ENCODE measurements around the gene NXPE4. TPM values are rescaled to one million over a fixed set of nuclear protein-coding genes. Genes with fewer than 3 reads are reported as not detected.

NXPE4 gene
- total and polyA plus RNA-seq, 2 donors (not counting 1 experiment from before 2014, with no cell fraction given), result not detected

DNA sequence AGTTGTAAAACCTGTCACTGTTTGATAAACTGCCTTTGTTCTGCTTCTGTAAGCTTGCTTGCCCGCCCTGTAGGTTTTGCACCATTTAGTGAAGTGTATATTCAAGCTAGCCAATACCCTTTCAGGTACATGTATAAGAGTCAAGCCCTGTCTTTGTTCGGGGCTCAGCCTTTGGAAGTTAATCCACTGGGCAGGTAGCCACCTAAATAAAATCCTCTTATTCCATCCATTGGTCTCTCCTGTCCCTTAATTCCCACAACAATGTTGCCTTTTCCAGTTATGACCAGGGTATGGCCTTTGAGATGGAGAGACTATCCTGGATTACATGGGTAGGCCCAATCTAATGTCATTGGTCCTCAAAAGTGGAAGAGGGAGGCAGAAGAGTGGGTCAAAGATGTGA, 69.9 kb downstream of the NXPE4 start:
- no peaks in the 10 kb centered on the region for H3K27me3 ChIP-seq (ENCODE audit: control insufficient read depth, insufficient read depth, low read length)
- TF ChIP-seq, protein P1, sequence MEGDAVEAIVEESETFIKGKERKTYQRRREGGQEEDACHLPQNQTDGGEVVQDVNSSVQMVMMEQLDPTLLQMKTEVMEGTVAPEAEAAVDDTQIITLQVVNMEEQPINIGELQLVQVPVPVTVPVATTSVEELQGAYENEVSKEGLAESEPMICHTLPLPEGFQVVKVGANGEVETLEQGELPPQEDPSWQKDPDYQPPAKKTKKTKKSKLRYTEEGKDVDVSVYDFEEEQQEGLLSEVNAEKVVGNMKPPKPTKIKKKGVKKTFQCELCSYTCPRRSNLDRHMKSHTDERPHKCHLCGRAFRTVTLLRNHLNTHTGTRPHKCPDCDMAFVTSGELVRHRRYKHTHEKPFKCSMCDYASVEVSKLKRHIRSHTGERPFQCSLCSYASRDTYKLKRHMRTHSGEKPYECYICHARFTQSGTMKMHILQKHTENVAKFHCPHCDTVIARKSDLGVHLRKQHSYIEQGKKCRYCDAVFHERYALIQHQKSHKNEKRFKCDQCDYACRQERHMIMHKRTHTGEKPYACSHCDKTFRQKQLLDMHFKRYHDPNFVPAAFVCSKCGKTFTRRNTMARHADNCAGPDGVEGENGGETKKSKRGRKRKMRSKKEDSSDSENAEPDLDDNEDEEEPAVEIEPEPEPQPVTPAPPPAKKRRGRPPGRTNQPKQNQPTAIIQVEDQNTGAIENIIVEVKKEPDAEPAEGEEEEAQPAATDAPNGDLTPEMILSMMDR (conservative IDR thresholded peaks at IDR 0.05 in 1 of 2, IDR thresholded peaks at IDR 0.05 in 1 of 2; ENCODE audit: low read depth in 1 of 2, low read length in 2 of 2), result no peak
- TF ChIP-seq EZH2 (IDR thresholded peaks at IDR 0.05; ENCODE audit: low read length, missing control alignments), result no peak
- H3K9me3 ChIP-seq (ENCODE audit: control insufficient read depth, insufficient read depth, low read depth, low read length), result no peaks in the 10 kb centered on the region
- no peak overlapping the region for H3K27ac ChIP-seq (ENCODE audit: insufficient read depth, low read length)
- H3K4me3 ChIP-seq (replicated peaks in 1 of 4; ENCODE audit: control extremely low read depth in 1 of 4, insufficient read depth in 1 of 4, low read depth in 3 of 4, low read length in 4 of 4), result no peak overlapping the region
- no peaks in the 10 kb centered on the region for H4K20me1 ChIP-seq (ENCODE audit: control insufficient read depth, extremely low read depth, insufficient read depth, low read length)
- H2AFZ ChIP-seq (ENCODE audit: low read length), result no peak overlapping the region
- DNase-seq (ENCODE audit: low read depth in 2 of 2), result no peak
- H3K4me1 ChIP-seq (ENCODE audit: control insufficient read depth, extremely low read depth, insufficient read depth, low read length), result no peaks in the 10 kb centered on the region
- no peaks in the 10 kb centered on the region for H3K79me2 ChIP-seq (ENCODE audit: control insufficient read depth, insufficient read depth, low read length)
- H3K36me3 ChIP-seq (ENCODE audit: control insufficient read depth, insufficient read depth, low read length), result no peaks in the 10 kb centered on the region
- H3K9ac ChIP-seq (ENCODE audit: insufficient read depth, low read length), result no peak overlapping the region
- H3K4me2 ChIP-seq (ENCODE audit: extremely low read depth, insufficient read depth, low read length), result no peak overlapping the region

DNA sequence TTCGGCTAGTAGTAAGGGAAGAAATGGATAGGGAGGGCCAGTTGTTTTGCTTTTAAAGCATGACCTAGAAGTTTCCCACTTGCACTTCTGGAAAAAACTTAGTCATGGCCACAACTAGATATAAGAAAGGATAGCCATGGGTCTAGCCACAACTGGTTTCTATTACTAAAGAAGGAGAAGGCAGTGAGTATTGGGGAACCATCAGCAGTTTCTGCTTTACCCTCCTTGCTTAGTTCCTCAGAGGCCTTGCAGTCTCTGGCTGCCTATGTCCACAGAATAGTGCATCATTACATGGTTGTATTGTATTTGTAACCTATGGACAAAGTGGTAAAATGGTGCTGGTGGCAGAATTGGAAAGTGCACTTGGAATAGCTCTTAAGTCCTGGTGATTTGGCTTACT, 71.5 kb downstream of the NXPE4 start:
- no peak for TF ChIP-seq EZH2 (IDR thresholded peaks at IDR 0.05; ENCODE audit: low read length, missing control alignments)
- TF ChIP-seq, protein P1 (conservative IDR thresholded peaks at IDR 0.05 in 1 of 2, IDR thresholded peaks at IDR 0.05 in 1 of 2; ENCODE audit: low read depth in 1 of 2, low read length in 2 of 2), result no peak
- H3K4me2 ChIP-seq (ENCODE audit: extremely low read depth, insufficient read depth, low read length), result no peak overlapping the region

DNA sequence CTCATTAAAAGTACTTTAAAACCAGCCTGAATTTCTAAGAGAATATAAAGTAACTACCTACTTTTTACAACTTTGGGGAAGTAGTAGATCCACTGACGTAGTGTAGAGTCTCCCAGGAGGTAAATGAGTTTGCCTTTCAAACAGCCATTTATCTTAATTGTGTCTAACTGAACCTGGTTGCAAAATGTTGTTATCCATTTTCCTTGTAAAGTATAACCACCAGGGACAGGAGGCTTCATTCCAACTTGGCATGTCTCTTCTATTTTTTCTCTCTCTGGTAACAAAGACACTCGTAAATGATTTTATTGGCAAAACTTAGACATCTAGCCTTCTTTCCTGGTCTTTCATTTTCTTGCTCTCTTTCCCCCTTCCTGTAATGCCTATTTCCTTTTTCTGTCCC, 72.8 kb downstream of the NXPE4 start:
- no peaks in the 10 kb centered on the region for H3K36me3 ChIP-seq (ENCODE audit: control insufficient read depth, insufficient read depth, low read length)
- TF ChIP-seq EZH2 (IDR thresholded peaks at IDR 0.05; ENCODE audit: low read length, missing control alignments), result no peak
- TF ChIP-seq, protein P1 (conservative IDR thresholded peaks at IDR 0.05 in 1 of 2, IDR thresholded peaks at IDR 0.05 in 1 of 2; ENCODE audit: low read depth in 1 of 2, low read length in 2 of 2), result no peak
- DNase-seq (ENCODE audit: low read depth in 2 of 2), result no peak

More for the DNA sequence above, 71.5 kb downstream of the NXPE4 start:
- H3K27me3 ChIP-seq (ENCODE audit: control insufficient read depth, insufficient read depth, low read length), result no peaks in the 10 kb centered on the region
- H4K20me1 ChIP-seq (ENCODE audit: control insufficient read depth, extremely low read depth, insufficient read depth, low read length), result no peaks in the 10 kb centered on the region
- DNase-seq (ENCODE audit: low read depth in 2 of 2), result no peak
- no peak overlapping the region for H3K4me3 ChIP-seq (replicated peaks in 1 of 4; ENCODE audit: control extremely low read depth in 1 of 4, insufficient read depth in 1 of 4, low read depth in 3 of 4, low read length in 4 of 4)
- no peaks in the 10 kb centered on the region for H3K9me3 ChIP-seq (ENCODE audit: control insufficient read depth, insufficient read depth, low read depth, low read length)
- H3K36me3 ChIP-seq (ENCODE audit: control insufficient read depth, insufficient read depth, low read length), result no peaks in the 10 kb centered on the region
- H2AFZ ChIP-seq (ENCODE audit: low read length), result no peak overlapping the region
- no peak overlapping the region for H3K27ac ChIP-seq (ENCODE audit: insufficient read depth, low read length)
- no peaks in the 10 kb centered on the region for H3K79me2 ChIP-seq (ENCODE audit: control insufficient read depth, insufficient read depth, low read length)
- no peak overlapping the region for H3K9ac ChIP-seq (ENCODE audit: insufficient read depth, low read length)
- H3K4me1 ChIP-seq (ENCODE audit: control insufficient read depth, extremely low read depth, insufficient read depth, low read length), result no peaks in the 10 kb centered on the region

More for the DNA sequence above, 72.8 kb downstream of the NXPE4 start:
- Histone ChIP-seq H3K4me1 (ENCODE audit: control insufficient read depth, extremely low read depth, insufficient read depth, low read length) (no peaks in the 10 kb centered on the region), H3K9me3 (ENCODE audit: control insufficient read depth, insufficient read depth, low read depth, low read length) (no peaks in the 10 kb centered on the region), H3K27ac (ENCODE audit: insufficient read depth, low read length) (no peak overlapping the region), H4K20me1 (ENCODE audit: control insufficient read depth, extremely low read depth, insufficient read depth, low read length) (no peaks in the 10 kb centered on the region), H2AFZ (ENCODE audit: low read length) (no peak overlapping the region), H3K9ac (ENCODE audit: insufficient read depth, low read length) (no peak overlapping the region), H3K4me2 (ENCODE audit: extremely low read depth, insufficient read depth, low read length) (no peak overlapping the region), H3K79me2 (ENCODE audit: control insufficient read depth, insufficient read depth, low read length) (no peaks in the 10 kb centered on the region), H3K4me3 (replicated peaks in 1 of 4; ENCODE audit: control extremely low read depth in 1 of 4, insufficient read depth in 1 of 4, low read depth in 3 of 4, low read length in 4 of 4) (no peak overlapping the region), H3K27me3 (ENCODE audit: control insufficient read depth, insufficient read depth, low read length) (no peaks in the 10 kb centered on the region)

Other genes starting within 250 kb of the NXPE4 start
- 3.9 and 9.6 TPM in 2 replicates for gene C11orf71, start 195.3 kb downstream of the NXPE4 start, total RNA-seq
- gene C11orf71, start 195.3 kb downstream of the NXPE4 start, polyA plus RNA-seq, result 3.5 and 4.0 TPM in 2 replicates
- gene RBM7, start 195.1 kb downstream of the NXPE4 start, total RNA-seq, result 66.8 and 81.1 TPM in 2 replicates
- gene RBM7, start 195.1 kb downstream of the NXPE4 start, polyA plus RNA-seq, result 41.8 and 46.5 TPM in 2 replicates
- gene REXO2, start 156.3 kb downstream of the NXPE4 start, total RNA-seq, result 234 and 236 TPM in 2 replicates
- gene REXO2, start 156.3 kb downstream of the NXPE4 start, polyA plus RNA-seq, result 269 and 372 TPM in 2 replicates
- gene NXPE1, start 35.9 kb downstream of the NXPE4 start, total RNA-seq, result not detected in 2 replicates
- not detected in 2 replicates for gene NXPE1, start 35.9 kb downstream of the NXPE4 start, polyA plus RNA-seq
- gene NXPE2, start 82.7 kb upstream of the NXPE4 start, total RNA-seq, result under 0.01 TPM in 1 of 2 replicates, not detected in the other
- not detected in 2 replicates for gene NXPE2, start 82.7 kb upstream of the NXPE4 start, polyA plus RNA-seq

Measured in fibroblast of lung (primary cell).